Measurements from ENCODE around the gene KIF3A. TPM values are rescaled to one million over a fixed set of nuclear protein-coding genes. Genes with fewer than 3 reads are reported as not detected.

Gene KIF3A
- total RNA-seq, 1 experiment from 2014 or later: 13.2 TPM

- Histone ChIP-seq H3K23ac (ENCODE audit: insufficient read length, low read depth, low read length) (no peak overlapping the region), H3K27me3 (ENCODE audit: insufficient read depth, low read length) (peaks cover 16% of the 10 kb centered on the region; the same call in 1 of the 2 replicates), H3K79me2 (ENCODE audit: insufficient read depth, low read length) (peaks cover 2% of the 10 kb centered on the region; the same call in 1 of the 2 replicates), H3K18ac (ENCODE audit: insufficient read length, low read depth, low read length) (no peak overlapping the region), H3K23me2 (ENCODE audit: insufficient read length, low read depth, low read length, poor library complexity, severe bottlenecking) (peaks cover 13% of the 10 kb centered on the region), H3K79me1 (ENCODE audit: insufficient read depth, low read depth, low read length, poor library complexity, severe bottlenecking) (peaks cover 2% of the 10 kb centered on the region), H3K9me3 (ENCODE audit: control insufficient read depth, low read depth, low read length) (no peaks in the 10 kb centered on the region), H4K8ac (replicated peaks; ENCODE audit: insufficient read length, low read depth, low read length) (no peak overlapping the region), H2BK120ac (ENCODE audit: low read depth, low read length, poor library complexity, severe bottlenecking) (no peak overlapping the region), H2AFZ (ENCODE audit: low read length) (no peak overlapping the region), H2BK20ac (ENCODE audit: low read depth, low read length, poor library complexity, severe bottlenecking) (no peak overlapping the region), H3K9ac (ENCODE audit: extremely low read depth, insufficient read length, low read length) (no peak overlapping the region), H3T11ph (ENCODE audit: low read length) (no peak overlapping the region), H2BK5ac (ENCODE audit: insufficient read length, low read length) (no peak overlapping the region), H4K91ac (ENCODE audit: insufficient read length, low read depth, low read length) (no peak overlapping the region), H4K5ac (ENCODE audit: insufficient read length, low read depth, low read length) (no peak overlapping the region), H3K4ac (ENCODE audit: low read depth, low read length) (no peak overlapping the region), H4K20me1 (ENCODE audit: control insufficient read depth, insufficient read depth, insufficient read length) (no peaks in the 10 kb centered on the region), H2BK15ac (ENCODE audit: low read depth, low read length) (no peak overlapping the region), H3K4me2 (ENCODE audit: insufficient read depth, insufficient read length, low read length) (no peak overlapping the region), H3K56ac (ENCODE audit: insufficient read length, low read depth, low read length) (no peak overlapping the region), H3K4me1 (ENCODE audit: insufficient read depth, low read length) (peaks cover 10% of the 10 kb centered on the region; the same call in 1 of the 2 replicates), H2BK12ac (ENCODE audit: insufficient read length, low read depth, low read length) (no peak overlapping the region), H2AK5ac (ENCODE audit: insufficient read length, low read length) (no peak overlapping the region), H3K14ac (ENCODE audit: insufficient read depth, low read length) (no peak overlapping the region; the same call in 1 of the 2 replicates), H3K27ac (ENCODE audit: insufficient read length, low read depth, low read length) (no peak overlapping the region)
- Mint-ChIP-seq H3K27ac (no peak overlapping the region), H3K4me3 (no peak overlapping the region; a peak in 1 of 5 replicates), H3K36me3 (ENCODE audit: insufficient read depth in 1 of 3, low read depth in 3 of 3) (no peaks in the 10 kb centered on the region), H3K27me3 (ENCODE audit: low read depth) (peaks cover 64% of the 10 kb centered on the region), H3K4me1 (peaks cover 34 to 39% of the 10 kb centered on the region in 2 experiments), H3K9me3 (no peaks in the 10 kb centered on the region; a peak in 1 of 5 replicates)
- no CpG with 5 or more reads among the region's 5 CpGs for WGBS (ENCODE audit: extremely low coverage, insufficient read length, low lambda C conversion rate)
- no peak for TF ChIP-seq CTCF (conservative IDR thresholded peaks at IDR 0.05)
- no peak for DNase-seq
Measured at GRCh38 chr5:132774896-132775295, 37.5 kb upstream of the KIF3A start.
